Daoy (cell line): ENCODE data around the gene ABCG5. TPM values are rescaled to one million over a fixed set of nuclear protein-coding genes. Genes with fewer than 3 reads are reported as not detected.

Experiments used
- DNase-seq: peaks from one replicate; pipeline ENCODE4 v3.0.0-alpha.2; 2015; ENCODE audit warnings: low read depth
- total RNA-seq: library from RNA; depleted of rRNA; stranded (reverse); fragments of >200 nt; shearing (Covaris generic); gene quantifications from 2 replicates; pipeline ENCODE4 v1.2.3, GENCODE V29; 2014; rRNA removed

ABCG5 gene
- not detected in 2 replicates for total RNA-seq

DNA sequence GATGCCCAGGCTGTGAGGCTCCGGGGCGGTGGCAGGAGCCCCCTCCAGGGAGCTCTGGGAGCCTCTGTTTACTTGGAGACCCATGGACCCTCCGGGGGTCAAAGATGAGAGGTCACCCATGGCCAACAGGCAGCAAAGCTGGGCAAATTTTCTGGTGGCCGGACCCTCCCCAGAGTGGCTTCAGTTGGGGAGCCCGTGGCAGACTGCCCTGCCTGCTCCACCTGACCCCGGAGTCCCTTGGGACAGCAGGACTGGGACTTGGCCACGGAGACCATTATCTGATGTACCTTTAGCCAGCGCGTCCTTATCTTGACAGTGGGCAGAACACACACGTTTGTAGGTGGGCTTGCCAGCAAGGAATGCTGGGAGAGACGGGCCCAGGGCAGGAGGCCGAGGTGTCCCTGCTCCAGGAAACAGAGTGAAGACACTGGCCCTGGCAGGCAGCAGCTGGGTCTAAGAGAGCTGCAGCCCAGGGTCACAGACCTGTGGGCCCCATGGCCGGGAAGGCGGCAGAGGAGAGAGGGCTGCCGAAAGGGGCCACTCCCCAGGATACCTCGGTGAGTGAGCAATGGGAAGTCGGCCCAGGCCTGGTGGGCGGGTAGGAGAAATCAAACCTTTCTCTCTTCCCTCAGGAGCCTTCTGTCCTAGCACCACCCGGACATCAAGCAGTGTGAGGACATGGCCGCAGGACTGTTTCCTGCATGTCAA, at the start of gene ABCG5, which contains the start of gene ABCG8:
Gene ABCG5, minus strand, starts transcription at position 280 of the 708 bp plus-strand sequence. Its CDS starts 160 bp downstream, at position 120.
Gene ABCG8, plus strand, starts transcription at position 412 of the 708 bp plus-strand sequence. Its CDS starts 83 bp downstream, at position 495.
- DNase-seq = no peak

GRCh38 chr2:43887176-43887575, 48.5 kb upstream of the ABCG5 start:
- no peak for DNase-seq

DNA sequence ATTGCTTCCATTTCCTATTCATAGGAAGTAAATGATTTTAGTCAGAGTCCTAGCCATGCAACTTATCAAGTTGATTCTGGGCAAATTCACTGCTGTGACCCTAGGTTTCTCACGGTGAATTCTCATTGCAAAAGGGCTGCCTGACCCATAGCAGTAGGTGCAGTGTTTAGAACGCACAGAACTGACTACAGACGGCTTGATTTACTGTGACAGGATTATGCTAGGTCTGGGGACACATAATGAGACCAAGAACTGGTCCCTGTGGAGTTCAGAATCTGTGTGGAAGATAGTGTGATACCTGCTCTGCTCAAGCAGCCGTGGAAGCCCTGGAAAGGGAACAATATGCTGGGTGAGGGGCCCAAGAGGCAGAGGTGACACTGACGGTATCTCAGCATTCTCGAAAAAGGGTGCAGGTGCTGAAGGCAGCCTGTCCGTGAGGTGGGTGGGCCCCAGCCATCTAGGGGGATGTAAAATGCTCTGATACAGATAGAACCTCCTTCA, 46.5 kb upstream of the ABCG5 start:
- no peak for DNase-seq

- DNase-seq = no peak
Observed at GRCh38 chr2:43884689-43885088, 46.0 kb upstream of the ABCG5 start.

GRCh38 chr2:43882312-43882711, 43.7 kb upstream of the ABCG5 start:
- DNase-seq = no peak

GRCh38 chr2:43880952-43881351, 42.3 kb upstream of the ABCG5 start:
- no peak for DNase-seq

GRCh38 chr2:43880471-43880870, 41.8 kb upstream of the ABCG5 start:
- DNase-seq = no peak

- DNase-seq = peak; percentile 46
Observed at GRCh38 chr2:43879261-43879660, 40.6 kb upstream of the ABCG5 start.

DNA sequence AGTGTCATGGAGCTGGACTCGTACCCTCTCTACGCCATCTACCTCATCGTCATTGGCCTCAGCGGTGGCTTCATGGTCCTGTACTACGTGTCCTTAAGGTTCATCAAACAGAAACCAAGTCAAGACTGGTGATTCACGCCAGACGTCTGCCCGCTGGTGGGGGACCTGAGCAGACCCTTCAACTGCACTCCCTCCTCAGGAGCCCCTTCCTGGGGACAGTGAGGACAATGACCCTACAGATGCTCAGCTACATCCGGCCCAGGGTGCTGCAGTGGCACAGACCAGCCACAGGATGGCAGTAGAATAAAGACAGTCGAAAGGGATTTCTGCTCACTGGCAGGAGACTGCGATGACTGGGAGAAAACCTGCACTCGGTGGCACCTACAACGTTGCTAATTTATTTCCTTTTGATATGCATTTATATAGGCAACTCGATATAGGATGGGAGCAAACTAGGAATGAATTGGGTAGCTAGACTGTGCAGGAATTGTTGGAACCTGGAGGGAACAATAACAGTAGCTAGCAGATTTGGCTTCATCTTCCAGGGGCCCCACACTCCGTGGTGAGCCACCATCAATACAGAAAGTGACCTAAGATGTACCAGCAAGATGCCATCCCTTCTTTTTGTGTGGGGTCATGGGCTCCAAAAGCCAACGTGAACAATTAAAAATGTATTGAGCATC, 39.3 kb upstream of the ABCG5 start:
- DNase-seq = peak; percentile 62

DNA sequence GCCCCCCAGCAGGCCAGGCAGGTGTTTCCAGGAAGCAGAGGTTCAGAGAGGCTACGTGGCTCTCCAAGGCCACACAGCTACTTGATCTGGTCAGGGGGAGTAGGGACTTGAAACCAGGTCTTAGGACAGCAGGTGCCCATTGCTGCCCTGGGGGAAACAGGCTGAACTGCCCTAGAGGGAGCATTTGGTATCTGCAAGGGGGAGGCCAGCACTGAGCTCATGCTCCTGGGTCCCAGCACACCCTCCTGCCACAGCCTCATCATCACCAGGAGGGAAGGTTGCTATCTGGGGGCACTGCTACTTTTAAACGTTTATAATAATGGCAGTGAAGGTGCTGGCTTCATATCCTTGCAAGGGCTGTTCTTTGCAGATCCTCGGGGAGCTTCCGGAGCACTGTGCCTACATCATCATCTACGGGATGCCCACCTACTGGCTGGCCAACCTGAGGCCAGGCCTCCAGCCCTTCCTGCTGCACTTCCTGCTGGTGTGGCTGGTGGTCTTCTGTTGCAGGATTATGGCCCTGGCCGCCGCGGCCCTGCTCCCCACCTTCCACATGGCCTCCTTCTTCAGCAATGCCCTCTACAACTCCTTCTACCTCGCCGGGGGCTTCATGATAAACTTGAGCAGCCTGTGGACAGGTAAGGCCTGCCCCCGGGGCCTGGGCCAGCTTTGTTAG, 36.3 kb upstream of the ABCG5 start:
- no peak for DNase-seq

GRCh38 chr2:43872151-43872550, 33.5 kb upstream of the ABCG5 start:
- no peak for DNase-seq

- no peak for DNase-seq
Observed at GRCh38 chr2:43855292-43855691, 16.7 kb upstream of the ABCG5 start.

GRCh38 chr2:43854671-43855070, 16.0 kb upstream of the ABCG5 start:
- DNase-seq = no peak

DNA sequence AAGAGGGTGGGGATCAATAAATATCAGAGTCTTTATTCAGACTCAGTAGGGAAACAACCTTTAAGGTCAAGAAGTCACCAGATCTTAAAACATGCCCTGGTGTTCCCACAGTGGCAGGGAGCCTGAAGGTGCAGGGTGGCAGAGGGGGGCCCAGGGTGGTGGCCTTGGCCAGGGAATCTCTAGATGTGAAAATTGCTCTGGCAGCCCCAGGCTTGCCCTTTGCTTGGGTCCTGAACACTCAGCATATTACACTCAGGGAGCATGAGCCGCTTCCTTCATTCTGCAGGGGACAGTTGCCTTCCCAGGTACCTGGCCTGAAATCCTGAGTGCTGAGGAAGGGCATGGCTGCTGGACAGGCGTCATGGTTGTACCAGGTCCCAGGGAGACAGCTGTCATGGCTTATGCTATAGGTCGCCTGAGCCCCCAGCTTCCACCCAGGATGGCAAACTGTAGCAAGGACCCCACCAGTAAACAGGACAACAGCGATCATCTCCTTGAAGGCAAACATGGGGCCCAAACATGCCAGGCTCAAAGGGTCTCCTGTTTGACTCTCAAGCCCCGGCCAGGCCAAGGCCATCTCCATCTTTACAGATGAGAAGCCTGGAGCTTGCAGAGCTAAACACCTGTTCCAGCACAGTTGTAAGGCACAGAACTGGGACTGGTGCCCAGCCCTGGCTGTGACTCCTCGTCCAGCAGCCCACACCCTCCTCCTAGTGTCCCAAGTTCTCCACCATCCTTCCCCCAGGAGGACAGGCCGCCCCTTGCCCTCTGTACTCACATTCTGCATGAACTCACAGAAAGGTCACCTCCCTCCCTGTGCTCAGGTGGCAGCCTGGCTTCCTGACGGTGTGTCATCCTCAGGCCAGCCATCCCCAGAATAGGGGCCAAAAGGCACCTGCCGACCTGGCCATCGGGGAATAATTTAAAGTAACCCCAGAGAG, 14.8 kb upstream of the ABCG5 start:
- no peak for DNase-seq

- DNase-seq = no peak
Observed at GRCh38 chr2:43852196-43852730, 13.6 kb upstream of the ABCG5 start.

DNA sequence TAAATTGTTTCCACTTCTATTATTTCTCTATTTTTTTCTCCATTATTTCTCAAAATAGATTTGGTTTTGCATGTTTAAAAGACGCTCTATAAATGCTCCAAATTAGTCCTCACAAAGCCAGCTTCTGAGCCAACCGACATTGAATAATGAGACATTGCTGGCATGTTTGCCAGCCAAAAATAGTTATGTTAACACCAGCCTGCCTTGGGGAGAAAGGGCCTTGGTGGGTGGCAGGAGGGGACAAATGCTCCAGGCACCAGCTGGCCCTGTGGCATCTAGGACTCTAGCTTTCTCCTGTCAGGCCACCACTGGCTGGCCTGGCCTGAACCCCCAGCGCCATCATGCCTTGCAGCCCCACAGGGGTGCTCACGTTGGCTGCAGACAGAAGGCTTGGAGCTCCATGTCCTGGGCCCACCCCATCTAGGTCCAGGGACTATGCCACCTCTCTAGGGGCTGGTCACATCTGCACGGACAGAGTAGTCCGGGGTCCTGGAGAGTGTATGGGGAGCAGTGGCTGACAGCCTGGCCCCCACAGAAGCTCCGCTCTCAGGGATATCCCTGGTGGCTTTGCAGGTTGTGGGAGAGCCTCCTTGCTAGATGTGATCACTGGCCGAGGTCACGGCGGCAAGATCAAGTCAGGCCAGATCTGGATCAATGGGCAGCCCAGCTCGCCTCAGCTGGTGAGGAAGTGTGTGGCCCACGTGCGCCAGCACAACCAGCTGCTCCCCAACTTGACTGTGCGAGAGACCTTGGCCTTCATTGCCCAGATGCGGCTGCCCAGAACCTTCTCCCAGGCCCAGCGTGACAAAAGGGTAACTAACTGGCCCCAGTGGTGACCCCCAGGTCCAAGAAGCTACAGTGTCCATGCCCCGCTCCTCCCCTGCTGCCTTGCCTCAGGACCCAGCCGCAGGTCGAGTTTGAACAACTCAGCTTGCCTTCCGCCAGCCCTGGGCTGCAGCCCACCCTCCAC, 12.7 kb upstream of the ABCG5 start:
- DNase-seq = no peak

DNA sequence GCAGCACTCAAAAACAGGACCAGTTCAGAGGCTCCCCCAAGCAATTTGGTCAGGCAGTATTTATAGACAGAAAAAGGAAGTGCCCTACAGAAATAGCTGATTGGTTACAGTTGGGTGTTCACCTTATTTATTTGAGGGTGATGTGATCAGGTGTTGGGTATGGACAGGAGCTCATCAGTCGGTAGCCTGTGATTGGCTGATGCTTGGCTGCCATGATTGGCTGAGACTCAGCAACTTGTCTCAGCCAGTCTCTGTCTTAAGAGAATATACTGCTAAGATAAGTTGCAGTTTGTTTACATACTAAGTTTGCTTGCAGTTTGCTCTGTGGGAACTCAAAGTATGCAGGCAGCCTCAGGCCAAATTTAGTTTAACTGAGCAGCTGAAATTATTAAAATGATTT, 9.6 kb upstream of the ABCG5 start:
- DNase-seq = no peak

GRCh38 chr2:43846140-43846793, 7.6 kb upstream of the ABCG5 start:
- no peak for DNase-seq

DNA sequence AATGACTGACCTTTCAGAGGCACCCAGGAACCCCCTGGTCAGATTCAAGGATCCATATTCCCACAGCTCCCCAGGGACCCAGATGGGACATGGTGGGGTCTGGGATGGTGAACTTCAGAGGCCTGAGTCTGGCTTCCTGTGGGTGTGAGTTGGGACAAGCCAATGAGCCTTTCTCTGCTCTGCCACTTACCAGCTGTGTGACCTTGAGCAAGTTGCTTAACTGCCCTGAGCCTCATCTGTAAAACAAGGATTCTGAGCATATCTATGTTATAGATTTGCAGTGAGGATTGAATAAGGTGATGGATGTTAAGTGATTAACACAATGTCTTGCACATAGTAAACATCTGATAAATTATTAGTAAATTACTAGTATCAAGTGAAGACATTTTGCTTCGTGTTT, 6.5 kb upstream of the ABCG5 start:
- no peak for DNase-seq
